GM12878 (cell line): Measurements from ENCODE around the gene NTRK1. TPM values are rescaled to one million over a fixed set of nuclear protein-coding genes. Genes with fewer than 3 reads are reported as not detected.

Source experiments
- ATAC-seq: fragments of 200-7000 bp; cut with Tn5 transposase; 3 replicates; pipeline ENCODE4 v1.9.1; 2020; ENCODE audit warnings: mild to moderate bottlenecking, moderate library complexity
- BruUV-seq: library from RNA; stranded (reverse); fragments of 400-500 nt; replicated peaks from 2 replicates; lab custom pipeline; 2021; lab: Mats Ljungman, UMichigan
- CTCF ChIA-PET: fragments of 300-600 bp; sonication (Branson Sonifier 250); formaldehyde crosslinking; extraction: SDS; loops from one replicate; lab custom pipeline; 2021; ENCODE audit warnings: inconsistent platforms; lab: Yijun Ruan, JAX
- POLR2A ChIA-PET: fragments of 350-600 bp; formaldehyde crosslinking; extraction: SDS; loops from one replicate; lab custom pipeline; 2021; ENCODE audit warnings: inconsistent platforms; lab: Charles Lee
- RAD21 ChIA-PET: fragments of 300-600 bp; sonication (Branson Sonifier 250); formaldehyde crosslinking; loops from one replicate; lab custom pipeline; 2023; ENCODE audit warnings: antibody characterized with exemption; ENCODE audit not compliant: unreplicated experiment; lab: Charles Lee
- SMC1A ChIA-PET: fragments of 300-600 bp; sonication (Branson Sonifier 250); formaldehyde crosslinking; loops from one replicate; lab custom pipeline; 2023; ENCODE audit not compliant: unreplicated experiment, uncharacterized antibody; lab: Charles Lee
- DNase-seq: peaks from one replicate; pipeline ENCODE4 v3.0.0-alpha.2; 2011; ENCODE audit warnings: low read depth, low spot score
- FAIRE-seq: peaks from 3 replicates; lab custom pipeline; 2011; peaks lifted over from hg19 to GRCh38; lab: Jason Lieb, UNC
- H2AFZ ChIP-seq: 2 replicates; pipeline ENCODE4 v1.6.0; 2011; ENCODE audit warnings: low read depth, low read length, control low read depth; ENCODE audit not compliant: control insufficient read depth
- H3K27ac ChIP-seq: 2 replicates; pipeline ENCODE4 v1.5.1; 2011; ENCODE audit warnings: control low read depth; ENCODE audit not compliant: control insufficient read depth, insufficient read depth
- H3K27me3 ChIP-seq, 2 experiments: replicated peaks in 1 of 2; 2 replicates each; pipeline versions ENCODE4 v1.6.0 to v1.6.1; 2011; ENCODE audit warnings: low read length in 1 of 2; ENCODE audit not compliant: control insufficient read depth in 2 of 2, insufficient read depth in 2 of 2
- H3K36me3 ChIP-seq, 2 experiments: 2 replicates each; pipeline ENCODE4 v1.5.1; 2011; ENCODE audit warnings: low read length in 1 of 2; ENCODE audit not compliant: control insufficient read depth in 2 of 2, insufficient read depth in 2 of 2
- H3K4me1 ChIP-seq: 2 replicates; pipeline ENCODE4 v1.6.1; 2011; ENCODE audit warnings: mild to moderate bottlenecking, low read length, moderate library complexity, mixed read lengths; ENCODE audit not compliant: control insufficient read depth, insufficient read depth
- H3K4me2 ChIP-seq: 2 replicates; pipeline ENCODE4 v1.6.0; 2011; ENCODE audit warnings: control low read depth; ENCODE audit not compliant: control insufficient read depth, insufficient read depth
- H3K4me3 ChIP-seq: fragments of 200-600 bp; sonication (generic); 2 replicates; pipeline ENCODE4 v1.5.1; 2016
- H3K79me2 ChIP-seq: 2 replicates; pipeline ENCODE4 v1.6.0; 2011; ENCODE audit warnings: low read length; ENCODE audit not compliant: control insufficient read depth, insufficient read depth
- H3K9ac ChIP-seq: 2 replicates; pipeline ENCODE4 v1.8.0; 2011; ENCODE audit warnings: low read length, control low read depth, mixed read lengths; ENCODE audit not compliant: control insufficient read depth, insufficient read depth
- H3K9me3 ChIP-seq: replicated peaks from 3 replicates; pipeline ENCODE4 v1.5.1; 2011; ENCODE audit warnings: mild to moderate bottlenecking, low read length; ENCODE audit not compliant: control insufficient read depth, insufficient read depth
- H4K20me1 ChIP-seq: 2 replicates; pipeline ENCODE4 v1.6.0; 2011; ENCODE audit not compliant: control insufficient read depth, insufficient read depth
- BCLAF1 ChIP-seq: fragments of 450-650 bp; IDR thresholded peaks from 2 replicates; pipeline ENCODE4 v1.6.1; 2017; ENCODE audit warnings: antibody characterized with exemption, mild to moderate bottlenecking, moderate library complexity
- CBX3 ChIP-seq: fragments of 200-600 bp; sonication (generic); IDR thresholded peaks from 2 replicates; pipeline ENCODE4 v1.6.1; 2016; ENCODE audit warnings: low read depth, borderline replicate concordance
- CHD4 ChIP-seq: fragments of 200-600 bp; sonication (generic); IDR thresholded peaks from 2 replicates; pipeline ENCODE4 v1.6.1; 2016; ENCODE audit warnings: mild to moderate bottlenecking
- CUX1 ChIP-seq: IDR thresholded peaks from 2 replicates; pipeline ENCODE4 v1.6.1; 2012; ENCODE audit warnings: improper control_type of control experiment, low read depth, low read length; ENCODE audit not compliant: insufficient replicate concordance
- E4F1 ChIP-seq: fragments of 450-650 bp; IDR thresholded peaks from 2 replicates; pipeline ENCODE4 v1.6.1; 2018; ENCODE audit warnings: borderline replicate concordance, mild to moderate bottlenecking; ENCODE audit not compliant: partially characterized antibody
- HCFC1 ChIP-seq: fragments of 150-350 bp; IDR thresholded peaks from 2 replicates; pipeline ENCODE4 v1.6.1; 2014; ENCODE audit warnings: low read length
- MXI1 ChIP-seq: fragments of 150-350 bp; IDR thresholded peaks from 2 replicates; pipeline ENCODE4 v1.6.1; 2011; ENCODE audit warnings: low read depth, mild to moderate bottlenecking, inconsistent platforms, low read length, improper control_type of control experiment
- MYB ChIP-seq: fragments of 150-350 bp; IDR thresholded peaks from 2 replicates; pipeline ENCODE4 v1.6.1; 2014; ENCODE audit warnings: mild to moderate bottlenecking, low read depth, low read length, borderline replicate concordance
- POU2F2 ChIP-seq: IDR thresholded peaks from 3 replicates; pipeline ENCODE4 v1.6.1; 2011; ENCODE audit warnings: low read depth, mild to moderate bottlenecking, low read length, borderline replicate concordance
- RUNX3 ChIP-seq: IDR thresholded peaks from 2 replicates; pipeline ENCODE4 v1.6.1; 2012; ENCODE audit warnings: low read length, inconsistent platforms
- USF1 ChIP-seq: IDR thresholded peaks from 2 replicates; pipeline ENCODE4 v1.6.1; 2011; ENCODE audit warnings: borderline replicate concordance, low read depth, mild to moderate bottlenecking, moderate library complexity, mixed read lengths, low read length; ENCODE audit not compliant: insufficient read depth; ENCODE audit errors: extremely low read length
- ZNF274 ChIP-seq: IDR thresholded peaks from one replicate; pipeline ENCODE4 v1.8.0; 2011; ENCODE audit not compliant: insufficient read length, insufficient read depth
- WGBS: methylation state at CpG from one replicate; pipeline ENCODE4 v1.1.6; 2016; ENCODE audit warnings: low lambda C conversion rate; ENCODE audit not compliant: insufficient replicate concordance, insufficient coverage; ENCODE audit errors: missing lambda C conversion rate; 5-methylcytosine and 5-hydroxymethylcytosine counted together
- in situ Hi-C: fragments of 300-500 bp; cut with MboI; formaldehyde crosslinking; loops from 9 replicates; pipeline ENCODE4 v1.14.3; 2018; ENCODE audit warnings: mixed read lengths
- intact Hi-C: fragments of 100-400 bp; cut with micrococcal nuclease; formaldehyde crosslinking; loops from one replicate; pipeline ENCODE4 v1.14.2; 2022; ENCODE audit not compliant: unreplicated experiment
- polyA plus RNA-seq, 11 experiments: library from polyadenylated mRNA; depleted of rRNA in 4 of 11; unstranded in 6 of 11; stranded (reverse) in 5 of 11; fragments of >200 nt; fragmentation: Nextera tagmentation in 4 of 11; fragmentation: Illumina TruSeq in 1 of 11; extraction: Ambion mirVana in 4 of 11; extraction: Trizol in 1 of 11; gene quantifications; 1 replicate in 1 of 11; 2 replicates in 10 of 11; pipeline versions ENCODE4 v1.2.1 to v1.2.3, GENCODE V29; 2011 to 2016; ENCODE audit warnings: inconsistent platforms in 2 of 11, missing spikeins in 2 of 11, low read depth in 1 of 11
- total RNA-seq, 4 experiments: library from RNA; depleted of rRNA in 3 of 4; stranded (reverse); fragments of >200 nt in 3 of 4; fragmentation: Illumina TruSeq in 1 of 4; extraction: Trizol in 1 of 4; gene quantifications; 2 replicates each; pipeline versions ENCODE4 v1.2.1 to v1.2.3, GENCODE V29; 2013 to 2021

Gene NTRK1
- total and polyA plus RNA-seq, 10 of the 15 experiments (the other 5 are each of a cell fraction or from before 2014, with no cell fraction given), result 0.10 to 0.56 (median 0.40) TPM; not detected in 7

GRCh38 chr1:156881663-156882062, 21.0 kb downstream of the NTRK1 start (continued):
- TF ChIP-seq E4F1 (no peak), POU2F2 (no peak), ZNF274 (no peak), BCLAF1 (no peak), MXI1 (no peak), CBX3 (no peak), MYB (no peak)

- no peak overlapping the region for H3K4me3 ChIP-seq
- H4K20me1 ChIP-seq, result no peaks in the 10 kb centered on the region
- in situ Hi-C loops, result no loop called here
- H3K27ac ChIP-seq, result no peak overlapping the region
- WGBS, result 13% methylated on average over 3 of the region's 3 CpGs
- no peaks in the 10 kb centered on the region for H3K4me1 ChIP-seq
- RAD21 ChIA-PET, result no interaction called here
- BruUV-seq, result no TSS peak
- no peak overlapping the region for H2AFZ ChIP-seq
- SMC1A ChIA-PET, result no interaction called here
- H3K36me3 ChIP-seq, result no peaks in the 10 kb centered on the region
- H3K9ac ChIP-seq, result no peak overlapping the region
- POLR2A ChIA-PET, result no interaction called here
- intact Hi-C loops, result no loop called here
- ATAC-seq (no peak), FAIRE-seq (no peak), DNase-seq (no peak)
- H3K4me2 ChIP-seq, result no peak overlapping the region
- no peaks in the 10 kb centered on the region for H3K9me3 ChIP-seq
- CTCF ChIA-PET, result interaction anchor here (0.7 to 0.9 kb wide), 2 partner anchors 23 to 142 kb away, joined by 3 read pairs; partner anchors contain the start of gene MRPL24
- H3K79me2 ChIP-seq, result no peaks in the 10 kb centered on the region
- H3K27me3 ChIP-seq, result peaks cover 0 to 10% of the 10 kb centered on the region in 2 experiments; a peak in 3 of 4 replicates
- TF ChIP-seq HCFC1 (no peak), USF1 (no peak), CHD4 (no peak), CUX1 (no peak), RUNX3 (no peak)
These were observed 21.9 kb downstream of the NTRK1 start for GRCh38 chr1:156882543-156882942.
